Measurements from ENCODE around the gene FCSK.

Gene FCSK

GRCh38 chr16:70524399-70524825, 70.0 kb downstream of the FCSK start:
- peak in 8 of 14 donors; percentile 1 to 31 (median 10) for DNase-seq

GRCh38 chr16:70526403-70526802, 72.0 kb downstream of the FCSK start:
- DNase-seq = no peak

- DNase-seq = no peak
Measured at GRCh38 chr16:70527315-70527996, 73.1 kb downstream of the FCSK start.

GRCh38 chr16:70529051-70529777, 74.8 kb downstream of the FCSK start:
- peak in 1 of 14 donors; percentile 14 for DNase-seq

All from C1 segment of cervical spinal cord (tissue), 14 donors.